Suprapubic skin (tissue), 4 donors: ENCODE measurements around the gene ITPRIP. TPM values are rescaled to one million over a fixed set of nuclear protein-coding genes. Genes with fewer than 3 reads are reported as not detected.

Experiments used
- DNase-seq, 2 donors: peaks; one replicate each; pipeline ENCODE4 v3.0.0-alpha.2; 2019; ENCODE audit warnings: low spot score in 2 of 2
- H3K27ac ChIP-seq: fragments of 200-600 bp; sonication (generic); one replicate; pipeline ENCODE4 v1.5.1; 2019
- H3K27me3 ChIP-seq: fragments of 200-600 bp; sonication (generic); one replicate; pipeline ENCODE4 v1.5.1; 2019
- H3K36me3 ChIP-seq: fragments of 200-600 bp; sonication (generic); one replicate; pipeline ENCODE4 v1.5.1; 2019
- H3K4me1 ChIP-seq: fragments of 200-600 bp; sonication (generic); one replicate; pipeline ENCODE4 v1.5.1; 2019
- H3K4me3 ChIP-seq: fragments of 200-600 bp; sonication (generic); one replicate; pipeline ENCODE4 v1.5.1; 2019; ENCODE audit warnings: mild to moderate bottlenecking
- H3K9me3 ChIP-seq: fragments of 200-600 bp; sonication (generic); one replicate; pipeline ENCODE4 v1.5.1; 2019
- EP300 ChIP-seq: sonication (generic); formaldehyde crosslinking; IDR thresholded peaks from one replicate; pipeline ENCODE4 v1.6.1; 2017; ENCODE audit warnings: antibody characterized with exemption
- POLR2A ChIP-seq, 2 donors: fragments of 450-650 bp; IDR thresholded peaks; one replicate each; pipeline ENCODE4 v1.6.1; 2017; ENCODE audit warnings: antibody characterized with exemption in 2 of 2, mild to moderate bottlenecking in 2 of 2, moderate library complexity in 2 of 2
- POLR2AphosphoS5 ChIP-seq, 3 donors: sonication (generic); formaldehyde crosslinking; IDR thresholded peaks; one replicate each; pipeline ENCODE4 v1.6.1; 2017; ENCODE audit warnings: antibody characterized with exemption in 3 of 3
- WGBS: methylation state at CpG from one replicate; pipeline ENCODE4 v1.1.5; 2018; 5-methylcytosine and 5-hydroxymethylcytosine counted together
- total RNA-seq, 4 donors: library from RNA; depleted of rRNA; stranded (reverse); fragments of >200 nt; gene quantifications; one replicate each; pipeline ENCODE4 v1.1.0, GENCODE V29; 2016
- TF ChIP-seq, protein P1 (sequence below), 2 donors: fragments of 200-600 bp in 1 of 2; fragments of 450-650 bp in 1 of 2; sonication (generic) in 1 of 2; IDR thresholded peaks; one replicate each; pipeline ENCODE4 v1.5.1; 2016 to 2019; ENCODE audit warnings: antibody characterized with exemption in 2 of 2, mild to moderate bottlenecking in 1 of 2, moderate library complexity in 1 of 2

Gene ITPRIP
- total RNA-seq, 4 donors from 2014 or later: 98.5 to 217 (median 191) TPM

GRCh38 chr10:104351919-104352318, 13.7 kb upstream of the ITPRIP start:
- Histone ChIP-seq H3K27me3 (no peaks in the 10 kb centered on the region), H3K4me1 (peaks cover 38% of the 10 kb centered on the region), H3K27ac (peak overlapping the region; percentile 80), H3K36me3 (no peaks in the 10 kb centered on the region), H3K9me3 (no peaks in the 10 kb centered on the region), H3K4me3 (no peak overlapping the region)
- no peak for DNase-seq
- 68% methylated on average over 1 of the region's 1 CpG for WGBS
- no peak for TF ChIP-seq POLR2AphosphoS5 (IDR thresholded peaks at IDR 0.05)
- TF ChIP-seq EP300: no peak
- no peak for TF ChIP-seq POLR2A (IDR thresholded peaks at IDR 0.05)
- TF ChIP-seq, protein P1, sequence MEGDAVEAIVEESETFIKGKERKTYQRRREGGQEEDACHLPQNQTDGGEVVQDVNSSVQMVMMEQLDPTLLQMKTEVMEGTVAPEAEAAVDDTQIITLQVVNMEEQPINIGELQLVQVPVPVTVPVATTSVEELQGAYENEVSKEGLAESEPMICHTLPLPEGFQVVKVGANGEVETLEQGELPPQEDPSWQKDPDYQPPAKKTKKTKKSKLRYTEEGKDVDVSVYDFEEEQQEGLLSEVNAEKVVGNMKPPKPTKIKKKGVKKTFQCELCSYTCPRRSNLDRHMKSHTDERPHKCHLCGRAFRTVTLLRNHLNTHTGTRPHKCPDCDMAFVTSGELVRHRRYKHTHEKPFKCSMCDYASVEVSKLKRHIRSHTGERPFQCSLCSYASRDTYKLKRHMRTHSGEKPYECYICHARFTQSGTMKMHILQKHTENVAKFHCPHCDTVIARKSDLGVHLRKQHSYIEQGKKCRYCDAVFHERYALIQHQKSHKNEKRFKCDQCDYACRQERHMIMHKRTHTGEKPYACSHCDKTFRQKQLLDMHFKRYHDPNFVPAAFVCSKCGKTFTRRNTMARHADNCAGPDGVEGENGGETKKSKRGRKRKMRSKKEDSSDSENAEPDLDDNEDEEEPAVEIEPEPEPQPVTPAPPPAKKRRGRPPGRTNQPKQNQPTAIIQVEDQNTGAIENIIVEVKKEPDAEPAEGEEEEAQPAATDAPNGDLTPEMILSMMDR (IDR thresholded peaks at IDR 0.05): no peak

GRCh38 chr10:104351061-104351702, 12.9 kb upstream of the ITPRIP start:
- TF ChIP-seq, protein P1 (IDR thresholded peaks at IDR 0.05): no peak
- TF ChIP-seq EP300: no peak
- TF ChIP-seq POLR2AphosphoS5 (IDR thresholded peaks at IDR 0.05): no peak
- no peak for TF ChIP-seq POLR2A (IDR thresholded peaks at IDR 0.05)
- Histone ChIP-seq H3K9me3 (no peaks in the 10 kb centered on the region), H3K36me3 (no peaks in the 10 kb centered on the region), H3K27me3 (no peaks in the 10 kb centered on the region), H3K4me1 (peaks cover 38% of the 10 kb centered on the region), H3K27ac (peak overlapping the region; percentile 80), H3K4me3 (no peak overlapping the region)
- DNase-seq: no peak
- 41% methylated on average over 2 of the region's 2 CpGs for WGBS

- H3K27ac ChIP-seq: peak overlapping the region; percentile 80
- no peaks in the 10 kb centered on the region for H3K36me3 ChIP-seq
- no peak for TF ChIP-seq POLR2A (IDR thresholded peaks at IDR 0.05)
- TF ChIP-seq, protein P1 (IDR thresholded peaks at IDR 0.05): peak; percentile 54 to 57
- WGBS: 29% methylated on average over 6 of the region's 6 CpGs
- no peak for DNase-seq
- peaks cover 38% of the 10 kb centered on the region for H3K4me1 ChIP-seq
- H3K9me3 ChIP-seq: no peaks in the 10 kb centered on the region
- H3K4me3 ChIP-seq: no peak overlapping the region
- no peaks in the 10 kb centered on the region for H3K27me3 ChIP-seq
Observed at GRCh38 chr10:104350127-104350635, 11.9 kb upstream of the ITPRIP start.

DNA sequence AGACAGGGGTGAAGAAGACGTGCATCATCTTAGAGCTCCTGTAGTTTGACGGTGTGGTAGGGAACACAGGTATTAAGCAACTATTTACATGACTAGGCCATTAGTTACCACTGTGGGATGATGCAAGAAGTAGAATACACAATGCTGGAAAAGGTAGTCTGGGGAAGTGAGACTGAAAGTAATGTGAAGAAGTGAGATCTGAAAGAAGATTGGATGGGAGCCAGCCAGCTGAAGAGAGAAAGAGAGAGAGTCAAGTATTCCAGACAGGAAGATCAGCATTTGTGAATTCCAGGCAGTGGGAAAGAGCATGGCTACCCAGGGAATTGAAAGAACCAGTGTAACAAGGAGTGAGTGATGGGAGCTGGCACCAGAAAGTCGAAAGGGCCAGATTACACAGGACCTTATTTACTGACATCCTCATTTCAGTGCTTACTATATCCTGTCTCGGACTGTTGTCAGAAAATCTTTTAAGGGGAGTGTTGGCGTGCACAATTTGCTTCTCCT, 11.4 kb upstream of the ITPRIP start:
- Histone ChIP-seq H3K36me3 (no peaks in the 10 kb centered on the region), H3K4me3 (no peak overlapping the region), H3K27ac (peak overlapping the region; percentile 80), H3K27me3 (no peaks in the 10 kb centered on the region), H3K9me3 (no peaks in the 10 kb centered on the region), H3K4me1 (peaks cover 38% of the 10 kb centered on the region)
- WGBS: 31% methylated on average over 5 of the region's 5 CpGs
- no peak for DNase-seq
- TF ChIP-seq POLR2A (IDR thresholded peaks at IDR 0.05): no peak
- TF ChIP-seq, protein P1 (IDR thresholded peaks at IDR 0.05): no peak
- no peak for TF ChIP-seq EP300
- TF ChIP-seq POLR2AphosphoS5 (IDR thresholded peaks at IDR 0.05): peak in 1 of 3 donors; percentile 12

DNA sequence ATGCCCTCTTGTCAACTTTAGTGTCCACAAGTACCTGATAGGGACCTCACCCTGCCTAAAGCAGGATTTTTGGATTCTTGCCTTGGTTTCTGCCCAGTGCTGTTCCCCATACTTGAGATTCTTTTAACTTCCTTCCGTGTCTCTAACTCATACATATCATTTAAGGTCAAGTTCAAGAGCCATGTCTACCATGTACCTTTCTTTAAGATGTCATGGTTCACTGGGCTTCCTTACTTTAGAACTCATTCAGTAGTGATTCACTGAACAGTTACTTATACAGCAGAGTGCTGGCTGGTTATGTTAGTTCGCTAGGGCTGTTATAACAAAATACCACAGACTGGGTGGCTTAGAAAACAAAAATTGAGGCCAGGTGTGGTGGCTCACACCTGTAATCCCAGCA, 10.3 kb upstream of the ITPRIP start:
- Histone ChIP-seq H3K9me3 (no peaks in the 10 kb centered on the region), H3K4me3 (no peak overlapping the region), H3K27me3 (no peaks in the 10 kb centered on the region), H3K27ac (no peak overlapping the region), H3K36me3 (no peaks in the 10 kb centered on the region), H3K4me1 (peaks cover 34% of the 10 kb centered on the region)
- 88% methylated on average over 2 of the region's 2 CpGs for WGBS
- DNase-seq: no peak
- TF ChIP-seq POLR2A (IDR thresholded peaks at IDR 0.05): no peak
- TF ChIP-seq EP300: no peak
- TF ChIP-seq, protein P1 (IDR thresholded peaks at IDR 0.05): no peak
- no peak for TF ChIP-seq POLR2AphosphoS5 (IDR thresholded peaks at IDR 0.05)
